ENCODE data around the gene PPM1E.
"Not testable (repeated sequence)": the region's sequence is repeated elsewhere in the genome, so short reads cannot be mapped to it uniquely, and the experiment has no call there.

PPM1E gene

DNA sequence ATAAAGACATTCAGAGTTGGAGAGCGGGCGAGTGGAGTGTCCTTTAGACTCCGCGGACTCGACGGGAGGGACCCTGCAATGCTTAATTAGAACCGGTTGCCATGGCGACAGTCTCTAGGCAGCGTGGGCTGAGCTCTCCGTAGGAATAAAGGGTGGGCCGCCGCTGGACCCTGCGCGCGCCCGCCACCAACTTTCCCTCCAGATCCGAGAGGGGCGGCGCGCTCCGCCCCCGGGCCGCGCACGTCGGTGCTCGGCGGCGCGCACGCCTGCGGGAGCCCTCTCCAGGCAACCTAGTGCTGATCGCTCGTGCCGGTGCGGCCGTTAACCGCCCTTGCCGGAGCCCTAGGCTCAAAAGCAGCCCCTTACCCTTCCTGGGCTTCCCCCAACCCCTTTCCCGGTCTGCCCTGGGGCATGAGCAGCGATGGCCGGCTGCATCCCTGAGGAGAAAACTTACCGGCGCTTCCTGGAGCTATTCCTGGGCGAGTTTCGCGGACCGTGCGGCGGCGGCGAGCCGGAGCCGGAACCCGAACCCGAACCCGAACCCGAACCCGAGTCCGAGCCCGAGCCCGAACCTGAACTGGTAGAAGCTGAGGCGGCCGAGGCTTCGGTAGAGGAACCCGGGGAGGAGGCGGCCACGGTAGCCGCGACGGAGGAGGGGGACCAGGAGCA lies at the start of gene PPM1E:
PPM1E (plus strand) TSS at position 278 of the 669 bp plus-strand sequence.
- H3K4me1 Mint-ChIP-seq (ENCODE audit: low read depth), result peaks cover 10% of the 10 kb centered on the region
- H3K27me3 Mint-ChIP-seq, result peaks cover 54% of the 10 kb centered on the region
- peak; percentile 72 for DNase-seq
- no peak within 1 kb of the TSS for H3K27ac Mint-ChIP-seq
- H3K36me3 Mint-ChIP-seq (ENCODE audit: low read depth), result no peaks in the 10 kb centered on the region
- H3K9me3 Mint-ChIP-seq, result no peaks in the 10 kb centered on the region
- H3K4me3 Mint-ChIP-seq, result peak within 1 kb of the TSS; percentile 81

DNA sequence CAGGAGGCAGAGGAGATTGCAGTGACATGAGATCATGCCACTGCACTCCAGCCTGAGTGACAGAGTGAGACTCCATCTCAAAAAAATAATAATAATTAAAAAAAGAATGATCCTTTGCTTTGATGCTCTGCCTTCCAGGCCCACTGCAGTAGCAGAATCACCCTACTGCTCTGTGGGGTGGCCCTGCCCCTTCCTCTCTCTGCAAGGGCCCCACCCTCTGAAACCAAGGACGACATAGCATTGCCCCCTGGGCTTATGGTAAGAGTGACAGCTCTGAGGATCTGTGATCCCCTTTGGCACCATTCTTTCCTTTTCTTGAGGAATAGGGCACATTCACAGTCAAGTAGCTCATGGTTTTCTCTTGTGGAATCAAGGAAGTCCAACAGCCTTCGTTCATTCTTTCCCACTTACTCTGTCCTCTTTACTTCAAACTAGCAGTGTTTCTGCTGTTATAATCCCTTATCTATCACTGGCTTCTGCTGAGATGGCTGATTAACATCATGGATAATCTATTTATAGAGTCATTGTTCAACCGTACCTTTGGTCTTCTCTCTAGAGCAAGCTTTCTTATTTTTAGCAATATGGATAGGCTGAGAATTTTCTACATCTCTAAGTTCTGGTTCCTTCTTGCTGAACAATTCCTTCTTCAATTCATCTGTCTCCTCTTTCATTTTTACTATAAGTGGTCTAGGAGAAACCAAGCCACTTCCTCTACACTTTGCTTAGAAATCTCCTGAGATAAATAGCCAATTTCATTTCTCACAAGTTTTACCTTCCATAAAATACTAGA lies 49.1 kb upstream of the PPM1E start:
- Mint-ChIP-seq H3K27ac (peak overlapping the region; percentile 78), H3K4me1 (ENCODE audit: low read depth) (peaks cover 35% of the 10 kb centered on the region), H3K9me3 (no peaks in the 10 kb centered on the region), H3K36me3 (ENCODE audit: low read depth) (peaks cover 78% of the 10 kb centered on the region), H3K27me3 (no peaks in the 10 kb centered on the region), H3K4me3 (no peak overlapping the region)
- no peak for DNase-seq

DNA sequence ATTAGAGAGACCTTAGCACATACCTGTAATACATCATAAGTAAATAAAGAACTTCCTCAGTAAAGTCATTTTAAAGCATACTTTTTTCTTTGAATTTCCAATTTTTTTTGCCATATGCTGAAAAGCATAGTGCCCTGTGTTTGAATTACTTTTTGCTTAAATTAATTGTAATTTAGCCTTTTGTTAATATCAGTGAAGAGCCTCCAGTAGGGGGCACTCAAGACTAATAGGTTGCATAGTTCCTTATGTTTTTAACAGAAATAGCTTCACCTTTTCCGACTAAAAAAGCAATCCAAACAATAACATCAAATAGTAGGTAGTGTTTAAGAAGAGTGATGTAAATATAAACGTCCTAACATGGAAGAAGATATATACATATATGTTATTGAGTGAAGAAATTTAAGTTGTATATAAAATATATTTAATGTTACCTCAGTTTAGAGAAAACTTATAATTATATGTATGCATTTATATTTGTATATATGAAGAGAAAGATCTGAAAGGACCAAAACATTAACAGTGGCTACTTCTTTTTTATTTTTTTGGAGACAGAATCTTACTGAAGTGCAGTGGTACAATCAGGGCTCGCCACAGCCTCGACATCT lies 44.6 kb upstream of the PPM1E start:
- Mint-ChIP-seq H3K4me3 (no peak overlapping the region), H3K9me3 (no peaks in the 10 kb centered on the region), H3K36me3 (ENCODE audit: low read depth) (peaks cover 72% of the 10 kb centered on the region), H3K27ac (no peak overlapping the region), H3K4me1 (ENCODE audit: low read depth) (peaks cover 8% of the 10 kb centered on the region), H3K27me3 (no peaks in the 10 kb centered on the region)
- no peak for DNase-seq

DNA sequence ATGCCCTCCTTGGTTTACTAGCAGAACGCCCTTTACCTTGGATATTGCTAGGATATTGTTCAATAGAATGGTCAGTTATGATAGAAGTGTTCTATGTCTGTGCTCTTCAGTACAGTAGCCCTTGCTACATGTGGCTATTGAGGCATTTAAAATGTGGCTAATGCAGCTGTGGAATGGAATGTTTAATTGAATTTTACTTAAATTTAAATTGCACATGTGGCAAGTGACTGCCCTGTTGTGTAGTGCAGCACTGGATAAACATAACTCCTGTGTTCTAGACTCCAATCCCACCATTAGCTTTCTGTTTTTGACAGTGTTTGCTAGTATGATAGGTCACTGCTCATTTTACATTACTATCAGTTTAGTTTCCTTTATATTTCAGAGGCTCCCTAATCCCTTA lies 33.4 kb upstream of the PPM1E start:
- peaks cover 60% of the 10 kb centered on the region for H3K36me3 Mint-ChIP-seq (ENCODE audit: low read depth)
- H3K4me1 Mint-ChIP-seq (ENCODE audit: low read depth), result no peaks in the 10 kb centered on the region
- no peak overlapping the region for H3K4me3 Mint-ChIP-seq
- H3K9me3 Mint-ChIP-seq, result no peaks in the 10 kb centered on the region
- no peak for DNase-seq
- H3K27me3 Mint-ChIP-seq, result no peaks in the 10 kb centered on the region
- H3K27ac Mint-ChIP-seq, result no peak overlapping the region

DNA sequence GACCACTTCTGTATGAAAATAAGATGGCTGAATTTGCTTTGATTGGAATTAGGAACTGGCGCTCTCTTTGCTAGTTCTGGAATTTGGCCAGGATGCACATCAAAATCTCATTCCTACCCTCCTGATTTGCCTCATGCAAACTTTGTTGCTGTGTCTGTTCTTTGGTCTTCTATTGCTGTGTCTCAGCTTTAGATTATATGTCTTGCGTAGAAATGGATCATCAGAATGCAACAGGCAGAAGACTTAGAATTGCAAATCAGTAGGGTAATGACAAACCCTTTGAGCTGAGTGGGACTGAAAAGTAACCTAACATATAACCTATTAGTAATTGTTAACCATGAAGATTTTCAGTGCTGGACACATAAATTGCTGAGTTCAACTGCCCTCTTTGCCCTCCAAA lies 33.0 kb upstream of the PPM1E start:
- Mint-ChIP-seq H3K36me3 (ENCODE audit: low read depth) (peaks cover 59% of the 10 kb centered on the region), H3K4me3 (no peak overlapping the region), H3K27ac (no peak overlapping the region), H3K4me1 (ENCODE audit: low read depth) (no peaks in the 10 kb centered on the region), H3K27me3 (no peaks in the 10 kb centered on the region), H3K9me3 (no peaks in the 10 kb centered on the region)
- no peak for DNase-seq

DNA sequence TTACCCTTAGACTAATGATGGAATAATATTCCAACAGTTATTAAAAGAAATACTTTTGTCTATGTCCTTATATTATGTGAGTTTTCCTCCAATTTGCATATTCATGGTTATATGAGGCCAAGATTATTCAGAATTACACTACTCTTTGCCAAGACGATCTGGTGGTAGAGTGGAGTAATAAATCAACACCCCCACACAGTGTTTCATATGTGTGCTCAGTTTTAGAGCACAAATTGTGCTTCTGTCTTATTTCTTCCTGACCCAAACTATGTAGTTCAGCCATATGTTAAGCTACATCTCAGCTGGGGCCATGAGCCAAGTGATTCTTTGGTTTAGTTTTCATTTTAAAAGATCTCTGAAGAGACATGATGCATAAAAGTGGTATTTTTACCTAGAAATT lies 26.9 kb upstream of the PPM1E start:
- no peak overlapping the region for H3K4me3 Mint-ChIP-seq
- H3K27ac Mint-ChIP-seq, result peak overlapping the region; percentile 44
- H3K4me1 Mint-ChIP-seq (ENCODE audit: low read depth), result no peaks in the 10 kb centered on the region
- no peaks in the 10 kb centered on the region for H3K9me3 Mint-ChIP-seq
- peaks cover 41% of the 10 kb centered on the region for H3K36me3 Mint-ChIP-seq (ENCODE audit: low read depth)
- H3K27me3 Mint-ChIP-seq, result no peaks in the 10 kb centered on the region
- DNase-seq, result no peak

DNA sequence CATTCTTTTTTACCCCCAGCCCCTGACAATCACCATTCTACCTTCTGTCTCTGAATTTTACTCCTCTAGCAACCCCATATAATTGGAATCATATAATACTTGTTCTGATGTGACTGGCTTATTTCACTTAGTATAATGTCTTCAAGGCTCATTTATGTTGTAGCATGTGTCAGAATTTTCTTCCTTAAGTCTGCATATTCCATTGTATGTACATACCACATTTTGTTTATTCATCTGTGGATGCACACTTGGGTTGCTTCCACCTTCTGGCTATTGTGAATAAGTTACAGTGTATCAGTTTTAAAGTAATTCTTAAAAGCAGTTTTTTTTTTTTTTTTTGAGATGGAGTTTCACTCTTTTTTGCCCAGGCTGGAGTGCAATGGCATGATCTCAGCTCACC lies 24.7 kb upstream of the PPM1E start:
- H3K27ac Mint-ChIP-seq, result no peak overlapping the region
- H3K36me3 Mint-ChIP-seq (ENCODE audit: low read depth), result peaks cover 40% of the 10 kb centered on the region
- H3K9me3 Mint-ChIP-seq, result no peaks in the 10 kb centered on the region
- no peak for DNase-seq
- no peaks in the 10 kb centered on the region for H3K4me1 Mint-ChIP-seq (ENCODE audit: low read depth)
- no peaks in the 10 kb centered on the region for H3K27me3 Mint-ChIP-seq
- H3K4me3 Mint-ChIP-seq, result no peak overlapping the region

DNA sequence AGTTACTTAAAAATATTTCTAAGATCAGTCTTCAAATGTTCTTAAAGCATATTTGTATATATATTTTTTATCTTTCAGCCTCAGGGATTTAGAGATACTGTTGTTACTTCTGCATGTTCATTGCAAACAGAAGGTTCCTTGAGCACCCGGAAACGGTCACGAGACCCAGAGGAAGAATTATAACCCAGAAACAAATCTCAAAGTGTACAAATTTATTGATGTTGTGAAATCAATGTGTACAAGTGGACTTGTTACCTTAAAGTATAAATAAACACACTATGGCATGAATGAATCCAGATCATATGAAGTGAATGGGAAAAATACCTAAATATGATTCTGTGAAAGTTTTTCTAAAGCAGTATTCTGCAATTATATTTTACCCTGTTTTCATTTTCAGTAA lies 21.6 kb upstream of the PPM1E start:
- H3K4me3 Mint-ChIP-seq, result no peak overlapping the region
- no peaks in the 10 kb centered on the region for H3K9me3 Mint-ChIP-seq

DNA sequence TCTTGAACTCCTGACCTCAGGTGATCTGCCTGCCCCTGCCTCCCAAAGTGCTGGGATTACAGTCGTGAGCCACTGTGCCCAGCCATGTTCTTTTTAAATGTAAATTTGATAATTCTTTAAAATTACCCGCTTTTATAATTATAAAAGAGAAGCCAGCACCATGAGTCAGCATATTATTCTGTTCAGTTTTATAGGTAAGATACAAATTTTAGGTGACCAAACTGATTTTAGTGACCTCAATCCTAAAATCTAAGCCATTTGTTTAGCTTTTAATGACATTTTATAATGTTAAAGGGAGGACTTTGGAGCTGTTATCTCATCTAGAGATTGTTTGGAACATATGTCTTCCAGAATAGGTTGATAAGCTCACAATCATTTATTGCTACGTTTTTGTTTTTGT lies 20.8 kb upstream of the PPM1E start:
- peaks cover 26% of the 10 kb centered on the region for H3K36me3 Mint-ChIP-seq (ENCODE audit: low read depth)
- DNase-seq, result no peak
- no peak overlapping the region for H3K4me3 Mint-ChIP-seq
- H3K4me1 Mint-ChIP-seq (ENCODE audit: low read depth), result no peaks in the 10 kb centered on the region
- no peaks in the 10 kb centered on the region for H3K27me3 Mint-ChIP-seq
- peak overlapping the region; percentile 47 for H3K27ac Mint-ChIP-seq
- no peaks in the 10 kb centered on the region for H3K9me3 Mint-ChIP-seq

More for the DNA sequence above, 21.6 kb upstream of the PPM1E start:
- H3K27ac Mint-ChIP-seq, result no peak overlapping the region
- no peaks in the 10 kb centered on the region for H3K27me3 Mint-ChIP-seq
- no peaks in the 10 kb centered on the region for H3K4me1 Mint-ChIP-seq (ENCODE audit: low read depth)
- no peak for DNase-seq
- peaks cover 31% of the 10 kb centered on the region for H3K36me3 Mint-ChIP-seq (ENCODE audit: low read depth)

DNA sequence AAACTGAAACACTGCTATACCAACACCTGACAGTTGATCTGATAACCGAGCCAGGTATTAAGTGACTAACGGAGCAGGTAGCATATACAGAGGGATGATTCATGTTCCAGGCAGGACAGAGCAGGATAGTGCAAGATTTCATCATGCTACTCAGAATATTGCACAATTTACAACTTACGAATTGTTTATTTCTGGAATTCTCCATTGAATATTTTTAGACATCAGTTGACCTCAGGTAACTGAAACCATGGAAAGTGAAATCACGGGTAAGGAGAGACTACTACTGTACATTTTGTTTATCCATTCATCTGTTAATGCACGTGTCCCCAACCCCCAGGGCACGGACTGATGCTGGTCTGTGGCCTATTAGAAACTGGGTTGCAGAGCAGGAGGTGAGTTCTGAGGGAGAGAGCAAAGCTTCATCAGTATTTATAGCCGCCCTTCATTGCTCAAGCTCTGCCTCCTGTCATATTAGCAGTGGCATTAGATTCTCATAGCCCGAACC lies 14.5 kb upstream of the PPM1E start:
- no peak for DNase-seq
- Mint-ChIP-seq H3K27ac (no peak overlapping the region), H3K27me3 (no peaks in the 10 kb centered on the region), H3K4me3 (no peak overlapping the region), H3K4me1 (ENCODE audit: low read depth) (no peaks in the 10 kb centered on the region), H3K9me3 (no peaks in the 10 kb centered on the region), H3K36me3 (ENCODE audit: low read depth) (no peaks in the 10 kb centered on the region)

DNA sequence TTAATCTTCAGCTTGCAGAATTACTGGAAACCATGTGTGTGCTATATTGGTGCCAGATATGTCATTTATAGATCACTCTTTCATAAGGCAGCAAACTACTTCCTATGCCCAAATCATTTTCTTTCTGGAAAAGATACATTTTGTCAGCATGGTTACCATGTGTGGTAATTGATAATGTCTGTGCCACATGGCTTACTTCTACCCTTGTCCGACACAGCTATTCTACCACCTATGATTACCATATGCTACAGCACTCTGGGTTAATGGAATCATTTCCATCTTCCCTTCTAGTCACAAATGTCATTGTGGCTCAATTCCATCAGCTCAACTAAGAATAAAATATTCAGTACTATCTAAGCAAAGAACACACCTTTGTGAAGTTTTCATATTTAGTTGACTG lies 8.0 kb upstream of the PPM1E start:
- Mint-ChIP-seq H3K4me3 (no peak overlapping the region), H3K27ac (no peak overlapping the region), H3K27me3 (no peaks in the 10 kb centered on the region), H3K36me3 (ENCODE audit: low read depth) (no peaks in the 10 kb centered on the region), H3K4me1 (ENCODE audit: low read depth) (no peaks in the 10 kb centered on the region), H3K9me3 (no peaks in the 10 kb centered on the region)
- DNase-seq, result no peak

DNA sequence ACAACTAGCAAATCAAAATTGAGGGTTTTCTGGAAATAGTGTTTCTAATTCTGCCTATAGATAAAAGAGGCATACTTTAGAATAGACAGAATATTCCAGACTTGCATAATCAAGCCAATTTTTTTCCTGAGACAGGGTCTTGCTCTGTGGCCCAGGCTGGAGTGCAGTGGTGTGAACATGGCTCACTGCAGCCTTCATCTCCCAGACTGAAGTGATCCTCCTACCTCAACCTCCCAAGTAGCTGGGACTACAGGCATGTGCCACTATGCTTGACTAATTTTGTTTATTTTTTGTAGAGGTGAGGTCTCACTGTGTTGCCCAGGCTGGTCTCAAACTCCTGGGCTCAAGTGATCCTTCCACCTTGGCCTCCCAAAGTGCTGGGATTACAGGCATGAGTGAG lies 6.0 kb upstream of the PPM1E start:
- not testable (repeated sequence) for H3K4me3 Mint-ChIP-seq; DNase-seq; H3K36me3 Mint-ChIP-seq (ENCODE audit: low read depth); H3K27ac Mint-ChIP-seq; H3K4me1 Mint-ChIP-seq (ENCODE audit: low read depth); H3K27me3 Mint-ChIP-seq; H3K9me3 Mint-ChIP-seq

DNA sequence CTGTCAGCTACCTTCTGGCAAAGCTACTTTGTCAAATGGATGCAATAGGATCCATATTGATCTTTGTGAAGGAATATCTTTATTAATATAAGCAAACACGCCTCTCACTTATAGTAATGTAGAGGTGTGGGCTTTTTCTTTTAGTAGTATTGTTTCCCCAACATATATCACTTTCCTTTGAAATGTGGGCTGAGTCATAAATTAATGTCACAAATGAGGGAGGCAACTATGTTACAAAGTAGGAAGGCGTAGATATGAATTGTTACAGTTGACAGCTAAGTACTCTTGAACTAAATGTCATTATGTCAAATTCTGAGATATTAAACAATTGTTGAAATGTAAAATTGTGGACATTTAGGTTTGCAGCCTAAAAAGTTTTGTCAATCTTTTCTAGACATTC lies 2.6 kb upstream of the PPM1E start:
- H3K9me3 Mint-ChIP-seq, result no peaks in the 10 kb centered on the region
- peaks cover 10% of the 10 kb centered on the region for H3K4me1 Mint-ChIP-seq (ENCODE audit: low read depth)
- H3K36me3 Mint-ChIP-seq (ENCODE audit: low read depth), result no peaks in the 10 kb centered on the region
- H3K4me3 Mint-ChIP-seq, result no peak overlapping the region
- DNase-seq, result no peak
- H3K27ac Mint-ChIP-seq, result no peak overlapping the region
- peaks cover 32% of the 10 kb centered on the region for H3K27me3 Mint-ChIP-seq

DNA sequence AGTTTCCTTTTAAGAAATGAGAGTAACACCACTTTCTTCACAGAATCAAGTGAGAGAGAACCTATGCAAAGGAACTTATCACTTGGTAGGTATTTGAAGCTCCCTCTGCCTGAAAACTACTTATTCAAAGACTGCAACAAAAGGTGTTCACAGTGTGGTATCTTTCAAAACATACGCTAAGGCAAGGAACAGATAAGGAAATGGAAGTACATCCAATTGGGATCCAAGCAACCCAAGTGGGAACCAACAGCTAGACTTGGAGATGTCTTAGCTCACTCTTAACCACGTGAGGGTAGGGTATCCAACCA lies 431 bp upstream of the PPM1E start:
- no peaks in the 10 kb centered on the region for H3K36me3 Mint-ChIP-seq (ENCODE audit: low read depth)
- H3K27me3 Mint-ChIP-seq, result peaks cover 50% of the 10 kb centered on the region
- no peak overlapping the region for H3K27ac Mint-ChIP-seq

More for the DNA sequence above, 431 bp upstream of the PPM1E start:
- Mint-ChIP-seq H3K9me3 (no peaks in the 10 kb centered on the region), H3K4me3 (peak overlapping the region; percentile 81), H3K4me1 (ENCODE audit: low read depth) (peaks cover 10% of the 10 kb centered on the region)
- DNase-seq, result no peak
